ENCODE results near the gene KRTAP19-8. TPM values are rescaled to one million over a fixed set of nuclear protein-coding genes. Genes with fewer than 3 reads are reported as not detected.

The KRTAP19-8 gene
- total RNA-seq, 1 experiment from 2014 or later, result not detected

- no peak for DNase-seq (ENCODE audit: unreplicated experiment)
- TF ChIP-seq, protein P1, sequence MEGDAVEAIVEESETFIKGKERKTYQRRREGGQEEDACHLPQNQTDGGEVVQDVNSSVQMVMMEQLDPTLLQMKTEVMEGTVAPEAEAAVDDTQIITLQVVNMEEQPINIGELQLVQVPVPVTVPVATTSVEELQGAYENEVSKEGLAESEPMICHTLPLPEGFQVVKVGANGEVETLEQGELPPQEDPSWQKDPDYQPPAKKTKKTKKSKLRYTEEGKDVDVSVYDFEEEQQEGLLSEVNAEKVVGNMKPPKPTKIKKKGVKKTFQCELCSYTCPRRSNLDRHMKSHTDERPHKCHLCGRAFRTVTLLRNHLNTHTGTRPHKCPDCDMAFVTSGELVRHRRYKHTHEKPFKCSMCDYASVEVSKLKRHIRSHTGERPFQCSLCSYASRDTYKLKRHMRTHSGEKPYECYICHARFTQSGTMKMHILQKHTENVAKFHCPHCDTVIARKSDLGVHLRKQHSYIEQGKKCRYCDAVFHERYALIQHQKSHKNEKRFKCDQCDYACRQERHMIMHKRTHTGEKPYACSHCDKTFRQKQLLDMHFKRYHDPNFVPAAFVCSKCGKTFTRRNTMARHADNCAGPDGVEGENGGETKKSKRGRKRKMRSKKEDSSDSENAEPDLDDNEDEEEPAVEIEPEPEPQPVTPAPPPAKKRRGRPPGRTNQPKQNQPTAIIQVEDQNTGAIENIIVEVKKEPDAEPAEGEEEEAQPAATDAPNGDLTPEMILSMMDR (IDR thresholded peaks at IDR 0.05; ENCODE audit: unreplicated experiment), result no peak
- Mint-ChIP-seq H3K27me3 (ENCODE audit: insufficient read depth, unreplicated experiment) (no peaks in the 10 kb centered on the region), H3K27ac (ENCODE audit: low read depth, unreplicated experiment) (no peak overlapping the region), H3K9me3 (ENCODE audit: unreplicated experiment) (no peaks in the 10 kb centered on the region), H3K36me3 (ENCODE audit: insufficient read depth, unreplicated experiment) (no peaks in the 10 kb centered on the region), H3K4me1 (ENCODE audit: insufficient read depth, unreplicated experiment) (no peaks in the 10 kb centered on the region), H3K4me3 (ENCODE audit: unreplicated experiment) (no peak overlapping the region)
- POLR2A ChIA-PET, result no interaction called here
- CTCF ChIA-PET, result no interaction called here
- no TSS peak for BruUV-seq (replicated peaks)
- intact Hi-C loops (cut with micrococcal nuclease), result no loop called here
These were observed 7.7 kb downstream of the KRTAP19-8 start for GRCh38 chr21:31030367-31031106.

DNA sequence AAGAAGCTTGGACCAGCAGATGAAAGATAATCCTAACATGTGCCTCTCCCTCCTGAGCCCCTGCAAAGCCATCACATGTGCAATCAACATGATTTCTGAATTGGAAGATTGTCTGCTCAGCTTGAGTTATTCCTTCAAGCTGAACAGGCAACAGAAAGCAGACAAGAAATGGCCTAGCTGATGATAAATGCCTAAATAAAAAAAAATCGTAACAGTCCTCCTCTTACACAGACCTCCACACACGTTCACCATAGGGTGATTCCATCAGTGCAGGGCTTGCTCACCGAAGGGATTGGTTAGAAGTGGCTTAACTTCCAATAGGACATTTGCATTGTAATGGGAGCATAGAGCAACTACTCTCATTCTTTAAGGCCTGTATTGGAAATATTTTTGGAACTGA, 14.6 kb downstream of the KRTAP19-8 start:
- H3K4me3 Mint-ChIP-seq (ENCODE audit: unreplicated experiment), result no peak overlapping the region
- no peaks in the 10 kb centered on the region for H3K9me3 Mint-ChIP-seq (ENCODE audit: unreplicated experiment)
- CTCF ChIA-PET, result no interaction called here
- H3K4me1 Mint-ChIP-seq (ENCODE audit: insufficient read depth, unreplicated experiment), result no peaks in the 10 kb centered on the region
- H3K27ac Mint-ChIP-seq (ENCODE audit: low read depth, unreplicated experiment), result no peak overlapping the region
- POLR2A ChIA-PET, result no interaction called here
- no TSS peak for BruUV-seq (replicated peaks)
- TF ChIP-seq, protein P1 (IDR thresholded peaks at IDR 0.05; ENCODE audit: unreplicated experiment), result no peak
- intact Hi-C loops (cut with micrococcal nuclease), result no loop called here
- H3K27me3 Mint-ChIP-seq (ENCODE audit: insufficient read depth, unreplicated experiment), result peaks cover 39% of the 10 kb centered on the region
- no peaks in the 10 kb centered on the region for H3K36me3 Mint-ChIP-seq (ENCODE audit: insufficient read depth, unreplicated experiment)
- DNase-seq (ENCODE audit: unreplicated experiment), result no peak

GRCh38 chr21:31022306-31022705, 16.0 kb downstream of the KRTAP19-8 start:
- ChIA-PET CTCF (interaction anchor here (0.7 to 1.2 kb wide), 2 partner anchors 57 to 183 kb away, joined by 3 read pairs; no protein-coding TSS in a partner anchor), POLR2A (no interaction called here)
- H3K27ac Mint-ChIP-seq (ENCODE audit: low read depth, unreplicated experiment), result no peak overlapping the region
- intact Hi-C loops (cut with micrococcal nuclease), result no loop called here
- H3K9me3 Mint-ChIP-seq (ENCODE audit: unreplicated experiment), result no peaks in the 10 kb centered on the region
- TF ChIP-seq, protein P1 (IDR thresholded peaks at IDR 0.05; ENCODE audit: unreplicated experiment), result no peak
- no peak overlapping the region for H3K4me3 Mint-ChIP-seq (ENCODE audit: unreplicated experiment)
- BruUV-seq (replicated peaks), result no TSS peak
- H3K27me3 Mint-ChIP-seq (ENCODE audit: insufficient read depth, unreplicated experiment), result peaks cover 41% of the 10 kb centered on the region
- no peak for DNase-seq (ENCODE audit: unreplicated experiment)
- H3K36me3 Mint-ChIP-seq (ENCODE audit: insufficient read depth, unreplicated experiment), result no peaks in the 10 kb centered on the region
- H3K4me1 Mint-ChIP-seq (ENCODE audit: insufficient read depth, unreplicated experiment), result no peaks in the 10 kb centered on the region

DNA sequence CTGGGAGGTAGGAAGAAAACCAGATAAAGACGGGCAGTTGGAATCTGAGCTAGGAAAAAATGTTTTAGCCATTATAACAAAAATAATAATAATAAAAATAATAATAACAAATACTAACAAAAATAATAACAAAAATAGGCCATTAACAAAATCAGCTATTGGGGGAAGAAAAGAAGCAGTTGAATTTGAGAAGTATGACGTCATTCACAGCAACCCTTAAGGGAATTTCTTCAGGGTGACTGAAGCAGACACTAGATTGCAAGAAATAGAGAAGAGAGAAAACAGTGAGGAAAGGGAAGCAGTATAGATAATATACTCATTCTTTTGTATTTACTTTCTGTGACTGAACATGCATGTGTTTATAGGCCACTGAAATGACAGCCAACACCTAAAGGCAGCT, 20.0 kb downstream of the KRTAP19-8 start:
- BruUV-seq (replicated peaks), result no TSS peak
- DNase-seq (ENCODE audit: unreplicated experiment), result no peak
- Mint-ChIP-seq H3K4me3 (ENCODE audit: unreplicated experiment) (no peak overlapping the region), H3K27me3 (ENCODE audit: insufficient read depth, unreplicated experiment) (peaks cover 33% of the 10 kb centered on the region), H3K9me3 (ENCODE audit: unreplicated experiment) (no peaks in the 10 kb centered on the region), H3K27ac (ENCODE audit: low read depth, unreplicated experiment) (no peak overlapping the region), H3K36me3 (ENCODE audit: insufficient read depth, unreplicated experiment) (no peaks in the 10 kb centered on the region), H3K4me1 (ENCODE audit: insufficient read depth, unreplicated experiment) (no peaks in the 10 kb centered on the region)
- ChIA-PET CTCF (interaction anchor here (0.6 kb wide), 1 partner anchor 23 kb away, joined by 5 read pairs; no protein-coding TSS in a partner anchor), POLR2A (no interaction called here)
- intact Hi-C loops (cut with micrococcal nuclease), result no loop called here
- TF ChIP-seq, protein P1 (IDR thresholded peaks at IDR 0.05; ENCODE audit: unreplicated experiment), result no peak

Data from MCF 10A (cell line).